Spleen (tissue), 11 donors: ENCODE results near the gene CRLF1. TPM values are rescaled to one million over a fixed set of nuclear protein-coding genes. Genes with fewer than 3 reads are reported as not detected.
A peak's percentile ranks its signal among the peaks of the same experiment; 100 is the strongest.

ENCODE experiments used
- DNase-seq: peaks from one replicate; pipeline ENCODE4 v3.0.0-alpha.2; 2020
- H3K27ac ChIP-seq, 8 donors: fragments of 200-600 bp; sonication (generic) in 7 of 8; 1 replicate in 4 of 8; 2 replicates in 4 of 8; pipeline versions ENCODE4 v1.5.0 to v1.8.0; 2016 to 2021; ENCODE audit warnings: inconsistent platforms in 4 of 8, mild to moderate bottlenecking in 4 of 8, moderate library complexity in 1 of 8
- H3K27me3 ChIP-seq, 7 donors: fragments of 200-600 bp; sonication (generic) in 6 of 7; replicated peaks in 1 of 7; 1 replicate in 4 of 7; 2 replicates in 3 of 7; pipeline versions ENCODE4 v1.5.0 to v1.8.0; 2016 to 2021; ENCODE audit warnings: inconsistent platforms in 3 of 7, mild to moderate bottlenecking in 1 of 7
- H3K36me3 ChIP-seq, 6 donors: fragments of 200-600 bp; sonication (generic) in 5 of 6; 1 replicate in 4 of 6; 2 replicates in 2 of 6; pipeline versions ENCODE4 v1.5.0 to v1.8.0; 2016 to 2021; ENCODE audit warnings: inconsistent platforms in 2 of 6
- H3K4me1 ChIP-seq, 6 donors: fragments of 200-600 bp; sonication (generic) in 5 of 6; 1 replicate in 3 of 6; 2 replicates in 3 of 6; pipeline versions ENCODE4 v1.5.0 to v1.8.0; 2016 to 2021; ENCODE audit warnings: inconsistent platforms in 3 of 6
- H3K4me3 ChIP-seq, 8 donors: fragments of 200-600 bp; sonication (generic) in 7 of 8; 1 replicate in 4 of 8; 2 replicates in 4 of 8; pipeline versions ENCODE4 v1.5.0 to v1.8.0; 2016 to 2021; ENCODE audit warnings: inconsistent platforms in 4 of 8, mild to moderate bottlenecking in 4 of 8, moderate library complexity in 2 of 8
- H3K9me3 ChIP-seq, 8 donors: fragments of 200-600 bp; sonication (generic) in 7 of 8; 1 replicate in 4 of 8; 2 replicates in 4 of 8; pipeline versions ENCODE4 v1.5.0 to v1.8.0; 2016 to 2021; ENCODE audit warnings: inconsistent platforms in 4 of 8
- POLR2A ChIP-seq, 3 donors: fragments of 450-650 bp; IDR thresholded peaks; one replicate each; pipeline ENCODE4 v1.5.1; 2017; ENCODE audit warnings: antibody characterized with exemption in 3 of 3, mild to moderate bottlenecking in 1 of 3
- POLR2AphosphoS5 ChIP-seq, 3 donors: sonication (generic); formaldehyde crosslinking; IDR thresholded peaks; one replicate each; pipeline ENCODE4 v1.5.1; 2017; ENCODE audit warnings: antibody characterized with exemption in 3 of 3
- WGBS, 5 donors: extraction: QIAGEN DNeasy Blood & Tissue Kit in 3 of 5; methylation state at CpG; one replicate each; pipeline versions ENCODE4 v1.1.5 to v1.1.7; 2013 to 2018; 5-methylcytosine and 5-hydroxymethylcytosine counted together
- intact Hi-C: fragments of 100-400 bp; cut with DNase I; formaldehyde crosslinking; loops from one replicate; pipeline ENCODE4 v1.15.0; 2023; ENCODE audit warnings: low total_unique reads
- polyA plus RNA-seq, 3 donors: library from polyadenylated mRNA; stranded (reverse); fragments of 200-250 nt; gene quantifications; one replicate each; pipeline ENCODE4 v1.2.1, GENCODE V29; 2013
- total RNA-seq, 7 donors: library from RNA; depleted of rRNA in 3 of 7; stranded (reverse); fragments of >200 nt in 3 of 7; fragmentation: NEBNext Ultra II Directional in 4 of 7; extraction: Animal tissue kit (Norgen Biotek cat#: 25700) in 4 of 7; gene quantifications; one replicate each; pipeline versions ENCODE4 v1.1.0 to v1.2.1, GENCODE V29; 2016 to 2021
- TF ChIP-seq, protein P1 (sequence below), 11 experiments: fragments of 200-600 bp in 7 of 11; fragments of 450-650 bp in 4 of 11; sonication (generic) in 4 of 11; IDR thresholded peaks in 8 of 11; conservative IDR thresholded peaks in 3 of 11; 1 replicate in 7 of 11; 2 replicates in 4 of 11; pipeline versions ENCODE4 v1.4.0 to v1.8.0; 2016 to 2021; ENCODE audit warnings: antibody characterized with exemption in 11 of 11, inconsistent platforms in 4 of 11, mild to moderate bottlenecking in 1 of 11
- donor health status: healthy with polysubstance abuse.
- donor health status: DM: no; HTN: no; CAD: no; lungs with moderate emphysema.
- donor health status: DM: no; HTN: no; CAD: no.
- donor health status: Bipolar disorder and iron deficiency.
- donor health status: healthy.
- donor health status: DM: no; HTN: no; CAD: no.
- donor health status: DM: yes; HTN: yes; CAD: no.

The CRLF1 gene
- total and polyA plus RNA-seq, 10 donors, result 0.20 to 8.0 (median 2.6) TPM; not detected in 1

DNA sequence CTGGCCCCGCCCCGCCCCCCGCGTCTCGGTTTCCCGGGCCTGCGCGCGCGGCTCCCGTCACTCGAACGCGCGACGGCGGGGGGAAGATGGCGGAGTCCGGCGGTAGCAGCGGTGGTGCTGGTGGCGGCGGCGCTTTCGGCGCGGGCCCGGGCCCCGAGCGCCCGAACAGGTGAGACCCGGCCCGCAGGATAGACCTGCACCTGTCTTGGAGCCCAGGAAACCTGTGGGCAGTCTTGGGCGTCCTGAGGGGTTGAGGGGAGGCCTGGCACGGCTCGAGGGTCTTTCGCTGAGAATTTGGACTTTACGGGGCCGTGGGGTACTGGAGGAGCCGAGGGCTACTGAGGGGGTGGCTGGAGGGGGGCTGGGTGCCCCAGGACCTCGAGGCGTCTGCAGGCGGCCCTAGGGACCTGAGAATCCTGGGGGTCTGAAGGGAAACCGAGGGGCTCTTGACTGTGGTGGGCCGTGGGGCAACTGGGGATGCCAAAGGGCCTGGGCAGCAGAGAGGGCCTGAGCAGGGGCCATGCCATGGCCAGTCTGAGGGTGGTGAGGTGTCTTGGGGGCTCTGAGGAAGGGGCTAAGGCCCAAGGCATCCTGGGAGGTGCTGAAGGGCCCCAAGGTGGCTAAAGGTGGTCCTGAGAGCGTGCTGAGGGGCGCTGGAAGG lies 30.5 kb upstream of the CRLF1 start, which contains the start of gene KLHL26:
TSS of gene KLHL26 (plus strand) at position 60 of the 661 bp plus-strand sequence. CDS start at position 87, 27 bp downstream.
- no peak for DNase-seq
- Histone ChIP-seq H3K27ac (peak within 1 kb of the TSS; percentile 51 to 90 (median 83)), H3K36me3 (peaks cover 0 to 8% (median 0%) of the 10 kb centered on the region in 6 donors), H3K4me1 (peaks cover 0 to 35% (median 28%) of the 10 kb centered on the region in 6 donors), H3K9me3 (no peaks in the 10 kb centered on the region), H3K4me3 (peak within 1 kb of the TSS; percentile 55 to 89 (median 72)), H3K27me3 (peaks cover 0 to 10% (median 0%) of the 10 kb centered on the region in 7 donors)
- TF ChIP-seq POLR2A (IDR thresholded peaks at IDR 0.05), result peak in 1 of 3 donors; percentile 40
- TF ChIP-seq POLR2AphosphoS5 (IDR thresholded peaks at IDR 0.05), result peak; percentile 89 to 92 (median 89)
- TF ChIP-seq, protein P1, sequence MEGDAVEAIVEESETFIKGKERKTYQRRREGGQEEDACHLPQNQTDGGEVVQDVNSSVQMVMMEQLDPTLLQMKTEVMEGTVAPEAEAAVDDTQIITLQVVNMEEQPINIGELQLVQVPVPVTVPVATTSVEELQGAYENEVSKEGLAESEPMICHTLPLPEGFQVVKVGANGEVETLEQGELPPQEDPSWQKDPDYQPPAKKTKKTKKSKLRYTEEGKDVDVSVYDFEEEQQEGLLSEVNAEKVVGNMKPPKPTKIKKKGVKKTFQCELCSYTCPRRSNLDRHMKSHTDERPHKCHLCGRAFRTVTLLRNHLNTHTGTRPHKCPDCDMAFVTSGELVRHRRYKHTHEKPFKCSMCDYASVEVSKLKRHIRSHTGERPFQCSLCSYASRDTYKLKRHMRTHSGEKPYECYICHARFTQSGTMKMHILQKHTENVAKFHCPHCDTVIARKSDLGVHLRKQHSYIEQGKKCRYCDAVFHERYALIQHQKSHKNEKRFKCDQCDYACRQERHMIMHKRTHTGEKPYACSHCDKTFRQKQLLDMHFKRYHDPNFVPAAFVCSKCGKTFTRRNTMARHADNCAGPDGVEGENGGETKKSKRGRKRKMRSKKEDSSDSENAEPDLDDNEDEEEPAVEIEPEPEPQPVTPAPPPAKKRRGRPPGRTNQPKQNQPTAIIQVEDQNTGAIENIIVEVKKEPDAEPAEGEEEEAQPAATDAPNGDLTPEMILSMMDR (IDR thresholded peaks at IDR 0.05 in 8 of 11, conservative IDR thresholded peaks at IDR 0.05 in 3 of 11), result no peak
- 4 to 6% (median 5%) methylated on average over 29 to 47 of the region's 47 CpGs for WGBS, 5 donors
- intact Hi-C loops, result no loop called here

DNA sequence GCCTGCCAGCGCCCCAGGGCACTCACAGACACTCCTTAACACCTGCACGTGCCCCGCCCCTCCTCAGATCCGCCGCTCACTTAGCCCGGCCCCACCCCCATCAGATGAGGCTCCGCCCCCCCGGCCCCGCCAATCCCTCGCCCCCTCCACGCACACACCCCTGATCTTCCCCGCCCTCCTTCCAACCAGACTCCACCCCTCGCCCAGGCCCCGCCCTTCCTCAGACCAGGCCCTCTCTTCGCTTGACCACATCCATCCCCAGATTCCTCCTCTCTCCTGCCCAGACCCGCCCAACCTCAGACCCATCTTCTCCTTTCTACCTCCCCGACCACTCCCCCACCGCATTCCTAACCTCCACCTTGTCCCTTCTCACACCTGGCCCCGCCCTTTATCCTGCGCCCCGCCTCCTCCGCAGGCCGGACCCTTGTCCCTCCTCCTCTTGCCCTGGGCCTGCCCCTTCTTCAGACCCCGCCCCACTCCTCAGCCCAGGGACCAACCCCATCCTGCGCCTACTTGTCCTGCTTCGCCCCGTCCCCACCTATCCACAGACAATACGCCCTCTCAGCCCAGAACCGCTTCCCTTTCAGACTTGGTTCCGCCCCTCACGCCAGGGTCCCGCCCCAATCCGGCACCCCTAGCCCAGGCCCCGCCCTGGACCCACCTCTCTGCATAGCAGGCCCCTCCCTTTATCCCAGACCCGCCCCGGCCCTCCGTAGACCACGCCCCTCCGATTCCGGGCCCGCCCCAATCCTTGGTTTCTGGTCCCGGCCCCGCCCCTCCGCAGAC lies 29.8 kb upstream of the CRLF1 start:
- peaks cover 0 to 8% (median 0%) of the 10 kb centered on the region in 6 donors for H3K36me3 ChIP-seq
- DNase-seq, result peak; percentile 100
- no peaks in the 10 kb centered on the region for H3K9me3 ChIP-seq
- H3K4me3 ChIP-seq, result peak overlapping the region; percentile 39 to 89 (median 72)
- peaks cover 0 to 11% (median 0%) of the 10 kb centered on the region in 7 donors for H3K27me3 ChIP-seq
- peaks cover 0 to 35% (median 28%) of the 10 kb centered on the region in 6 donors for H3K4me1 ChIP-seq
- peak overlapping the region; percentile 51 to 90 (median 83) for H3K27ac ChIP-seq
- intact Hi-C loops, result no loop called here
- 1 to 2% (median 2%) methylated on average over 42 to 44 of the region's 44 CpGs for WGBS, 5 donors
- TF ChIP-seq POLR2A (IDR thresholded peaks at IDR 0.05) (no peak), POLR2AphosphoS5 (IDR thresholded peaks at IDR 0.05) (no peak)
- TF ChIP-seq, protein P1 (IDR thresholded peaks at IDR 0.05 in 8 of 11, conservative IDR thresholded peaks at IDR 0.05 in 3 of 11), result peak in 1 of 11 experiments; percentile 13

DNA sequence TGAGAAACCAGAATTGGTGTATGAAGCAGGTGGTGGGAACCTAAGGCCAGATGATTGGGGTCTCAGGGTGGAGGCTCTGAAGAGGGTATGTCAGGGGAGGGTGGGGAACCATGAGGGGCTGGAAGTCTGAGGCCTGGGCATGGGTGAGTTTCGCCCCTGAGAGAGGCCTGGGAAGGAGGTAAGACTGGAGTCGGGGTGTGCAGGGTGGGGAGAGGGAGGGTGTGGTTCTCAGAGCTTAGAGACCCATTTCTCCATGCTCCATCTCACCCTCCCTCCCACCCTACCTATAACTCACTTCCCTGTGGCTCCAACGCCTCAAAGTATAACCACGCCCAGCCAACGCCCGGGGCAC lies 29.2 kb upstream of the CRLF1 start:
- intact Hi-C loops, result no loop called here
- Histone ChIP-seq H3K36me3 (peaks cover 0 to 7% (median 0%) of the 10 kb centered on the region in 6 donors), H3K4me1 (peaks cover 0 to 35% (median 28%) of the 10 kb centered on the region in 6 donors), H3K9me3 (no peaks in the 10 kb centered on the region), H3K27ac (peak overlapping the region in 3 of 8 donors; percentile 86 to 90 (median 89)), H3K27me3 (peaks cover 0 to 11% (median 0%) of the 10 kb centered on the region in 7 donors), H3K4me3 (peak overlapping the region in 5 of 8 donors; percentile 71 to 89 (median 75))
- TF ChIP-seq, protein P1 (IDR thresholded peaks at IDR 0.05 in 8 of 11, conservative IDR thresholded peaks at IDR 0.05 in 3 of 11), result no peak
- no peak for TF ChIP-seq POLR2A (IDR thresholded peaks at IDR 0.05)
- TF ChIP-seq POLR2AphosphoS5 (IDR thresholded peaks at IDR 0.05), result no peak
- no peak for DNase-seq
- 13 to 19% (median 17%) methylated on average over 6 of the region's 6 CpGs for WGBS, 5 donors
